ENCODE measurements around the gene AMN.

Gene AMN

DNA sequence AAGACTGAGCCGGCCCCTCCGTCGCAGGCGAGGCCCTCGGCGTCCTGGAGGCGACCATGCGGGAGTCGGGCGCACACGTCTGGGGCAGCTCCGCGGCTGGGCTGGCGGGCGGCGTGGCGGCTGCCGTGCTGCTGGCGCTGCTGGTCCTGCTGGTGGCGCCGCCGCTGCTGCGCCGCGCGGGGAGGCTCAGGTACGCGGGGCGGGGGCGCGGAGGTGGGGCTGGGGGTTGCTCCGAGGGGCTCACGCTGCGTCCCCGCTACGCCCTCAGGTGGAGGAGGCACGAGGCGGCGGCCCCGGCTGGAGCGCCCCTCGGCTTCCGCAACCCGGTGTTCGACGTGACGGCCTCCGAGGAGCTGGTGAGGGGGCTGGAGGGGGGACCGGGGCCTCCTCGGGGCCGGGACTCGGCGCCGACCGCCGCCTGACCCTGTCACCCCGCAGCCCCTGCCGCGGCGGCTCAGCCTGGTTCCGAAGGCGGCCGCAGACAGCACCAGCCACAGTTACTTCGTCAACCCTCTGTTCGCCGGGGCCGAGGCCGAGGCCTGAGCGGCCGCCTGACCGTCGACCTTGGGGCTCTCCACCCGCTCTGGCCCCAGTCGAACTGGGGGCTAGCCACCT lies 7.8 kb downstream of the AMN start:
- no peak for DNase-seq

DNA sequence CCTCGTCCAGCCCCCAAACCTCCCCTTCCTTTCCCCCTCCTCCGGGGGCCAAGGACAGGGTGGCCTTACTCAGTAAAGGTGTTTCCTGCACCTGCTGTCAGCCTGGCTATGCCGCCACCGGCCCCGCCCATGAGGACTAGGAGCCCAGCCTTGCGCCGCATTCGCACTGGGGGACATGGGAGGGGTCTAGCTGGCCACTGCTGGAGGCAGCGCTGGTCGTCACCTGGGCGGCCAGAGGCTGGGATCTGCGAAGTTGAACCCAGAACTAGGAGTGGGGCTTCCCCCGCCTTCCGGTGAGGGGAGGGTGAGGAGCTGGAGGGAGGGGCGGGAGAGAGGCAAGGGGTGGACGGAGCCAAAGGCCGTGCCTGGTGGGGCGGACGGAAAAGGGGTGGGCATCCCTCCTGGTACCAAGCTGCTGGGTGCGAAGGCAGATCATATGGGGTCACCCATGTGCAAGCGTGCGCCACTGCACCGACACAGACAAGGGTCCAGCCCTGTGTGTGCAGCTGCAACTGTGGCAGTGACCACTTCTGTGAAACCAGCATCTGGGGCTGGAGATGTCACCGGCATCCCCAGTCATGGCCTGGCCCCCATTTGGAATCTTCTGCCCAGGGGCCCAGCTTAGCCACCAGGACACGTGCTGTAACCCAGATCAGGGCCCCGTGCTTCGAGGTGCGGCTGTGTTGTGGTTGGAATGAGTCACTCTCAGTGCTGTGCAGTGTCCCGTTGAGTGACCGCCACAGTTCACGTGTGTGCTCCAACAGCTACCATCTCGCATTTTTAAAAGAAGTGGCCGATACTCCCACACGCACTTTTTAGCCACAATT lies 8.5 kb downstream of the AMN start:
- no peak for DNase-seq

DNA sequence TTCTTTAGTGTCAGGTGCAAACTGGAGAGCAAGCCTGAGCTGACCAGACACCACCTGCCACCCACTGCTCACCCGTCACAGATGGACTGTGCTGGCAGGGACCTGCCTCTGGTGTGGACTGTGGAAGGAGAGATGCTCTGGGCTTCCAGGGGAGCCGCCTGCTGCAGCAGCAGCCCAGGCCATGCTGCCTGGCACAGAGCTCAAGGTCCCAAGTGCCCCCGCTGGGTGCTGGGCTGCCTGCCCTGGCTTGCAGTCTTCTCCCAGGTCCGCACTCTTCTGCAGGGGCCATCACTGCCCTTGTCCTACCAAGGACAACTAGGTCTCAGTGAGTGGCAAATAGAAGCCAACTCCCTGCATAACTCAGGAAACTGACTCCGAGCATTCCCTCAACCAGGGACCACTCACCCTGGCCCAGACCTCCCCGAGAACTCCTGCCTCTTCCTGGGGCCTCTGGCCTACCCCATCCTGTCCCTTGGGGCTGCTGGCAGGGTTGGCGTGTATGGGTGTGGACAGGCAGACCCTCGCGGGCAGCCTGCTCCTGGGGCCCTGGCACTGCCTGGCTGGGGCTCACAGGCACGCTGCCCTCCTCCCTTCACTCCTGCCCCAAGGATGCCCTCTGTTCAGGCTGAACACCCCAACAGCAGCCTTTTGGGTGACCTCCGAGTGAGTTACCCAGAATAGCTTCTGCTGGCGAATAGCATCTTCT lies 9.3 kb downstream of the AMN start:
- no peak for DNase-seq

DNA sequence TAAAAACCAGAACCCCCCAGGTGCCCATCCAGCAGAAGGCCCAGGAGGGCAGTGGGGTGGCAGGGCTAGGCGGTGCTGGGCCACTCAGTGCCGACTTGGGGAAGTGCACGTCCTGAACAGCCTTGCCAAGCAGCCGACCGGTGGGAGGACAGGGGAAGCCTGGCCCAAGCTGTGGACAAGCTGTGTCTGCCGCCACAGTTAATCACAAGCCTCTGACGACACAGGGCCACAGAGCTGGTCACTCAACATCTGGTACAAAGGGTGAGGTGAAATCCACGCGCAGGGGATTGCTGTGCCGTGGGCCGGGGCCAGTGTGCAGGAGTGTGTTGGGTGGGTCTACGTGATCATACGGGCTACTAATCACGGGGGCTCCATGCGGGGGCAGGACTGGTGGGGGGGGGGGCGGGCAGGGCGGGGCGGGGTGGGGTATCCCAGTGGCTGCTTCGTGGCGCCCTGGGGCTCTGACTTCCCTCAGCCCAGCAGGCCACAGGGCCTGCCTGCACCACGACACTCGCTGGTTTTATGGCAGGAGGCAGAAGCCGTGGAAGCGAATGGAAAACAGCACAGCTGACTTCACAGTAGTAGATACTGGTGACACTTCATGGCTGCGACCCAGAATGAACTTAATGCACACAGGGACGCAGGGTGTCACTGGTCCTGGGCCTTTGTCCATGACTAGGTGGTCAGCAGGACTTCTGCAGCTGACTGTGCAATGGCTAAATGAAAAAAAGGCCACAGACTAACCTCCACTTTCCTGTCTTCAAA lies 10.2 kb downstream of the AMN start:
- DNase-seq = no peak

DNA sequence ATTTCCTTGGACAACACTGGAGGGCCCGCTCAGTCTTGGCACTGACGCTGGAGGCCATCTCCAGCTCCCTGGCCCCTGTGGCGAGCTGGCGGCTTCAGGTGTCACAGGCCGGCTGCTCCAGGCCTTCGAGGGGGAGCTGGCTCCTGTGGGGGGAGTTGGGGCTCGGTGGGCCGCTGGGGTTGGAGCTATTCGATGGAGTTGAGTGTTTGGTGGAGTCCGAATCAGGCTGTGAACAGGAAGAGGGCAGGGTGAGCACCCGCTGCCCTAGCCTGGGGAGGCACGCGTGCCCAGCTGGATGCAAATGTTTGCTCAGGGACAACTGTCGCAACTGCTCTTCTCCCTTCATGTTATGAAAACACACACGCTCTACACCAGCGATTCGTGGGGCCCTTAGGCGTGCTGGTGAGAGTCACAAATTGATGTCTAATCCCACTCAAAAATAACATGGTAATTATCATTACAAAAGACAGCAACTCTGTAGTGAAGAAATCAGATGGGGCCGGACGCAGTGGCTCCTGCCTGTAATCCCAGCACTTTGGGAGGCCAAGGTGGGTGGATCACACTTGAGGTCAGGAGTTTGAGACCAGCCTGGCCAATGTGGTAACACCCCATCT lies 11.3 kb downstream of the AMN start:
- DNase-seq = no peak

DNA sequence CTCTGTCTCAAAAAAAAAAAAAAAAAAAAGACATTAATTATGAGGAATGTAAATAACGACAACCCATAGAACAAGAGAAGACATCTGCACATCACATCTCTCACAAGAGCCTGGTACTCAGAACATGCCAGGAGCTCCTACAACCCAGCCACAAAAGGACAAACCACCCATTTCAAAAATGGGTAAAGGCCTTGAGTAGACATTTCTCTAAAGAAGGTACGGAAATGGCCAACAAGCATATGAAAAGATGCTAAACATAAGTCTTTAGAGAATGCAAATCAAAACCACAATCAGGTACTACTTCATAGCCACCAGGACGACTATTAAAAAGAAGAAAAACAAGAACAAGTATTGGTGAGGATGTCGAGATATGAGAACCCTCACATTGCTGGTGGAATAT lies 13.3 kb downstream of the AMN start:
- DNase-seq = no peak

DNA sequence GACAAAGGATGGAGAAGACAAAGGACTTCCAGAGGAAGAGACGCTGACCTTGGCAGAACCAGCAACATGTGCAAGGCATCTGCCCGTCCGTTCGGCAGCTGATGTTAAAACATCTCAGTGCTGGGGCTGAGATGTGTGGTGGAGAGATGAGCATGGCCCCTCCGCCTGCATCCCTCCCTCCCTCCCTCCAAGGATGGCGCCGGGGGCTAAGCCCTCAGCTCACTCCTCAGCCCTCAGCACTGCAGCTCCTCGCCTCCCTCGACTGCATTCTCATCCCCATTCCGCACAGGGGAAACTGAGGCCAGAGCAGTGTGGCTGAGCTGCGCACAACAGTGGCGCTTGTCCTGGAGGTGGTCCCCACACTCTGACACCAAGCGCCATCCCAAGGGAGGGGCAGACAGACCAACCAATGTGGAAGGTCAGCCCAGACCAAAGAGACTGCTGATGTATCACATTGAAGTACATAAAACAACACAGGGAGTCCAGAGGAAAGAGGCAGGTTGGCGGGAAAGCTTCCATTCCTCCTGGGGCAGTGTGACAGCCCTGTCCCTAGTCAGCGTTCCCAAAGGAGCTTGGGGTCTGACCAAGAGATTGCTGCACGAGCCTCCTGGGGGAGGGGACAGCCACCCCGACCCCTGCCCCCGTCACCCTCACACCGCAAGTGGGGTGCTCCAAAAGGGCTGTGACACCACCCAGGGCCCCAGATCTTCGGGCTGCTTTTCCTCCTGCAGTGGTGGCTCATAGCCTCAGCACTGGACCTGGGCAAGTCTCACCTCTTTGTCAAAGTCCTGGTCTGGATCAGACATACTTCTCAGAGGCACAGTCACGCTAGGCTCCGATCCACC lies 15.1 kb downstream of the AMN start:
- DNase-seq = no peak

DNA sequence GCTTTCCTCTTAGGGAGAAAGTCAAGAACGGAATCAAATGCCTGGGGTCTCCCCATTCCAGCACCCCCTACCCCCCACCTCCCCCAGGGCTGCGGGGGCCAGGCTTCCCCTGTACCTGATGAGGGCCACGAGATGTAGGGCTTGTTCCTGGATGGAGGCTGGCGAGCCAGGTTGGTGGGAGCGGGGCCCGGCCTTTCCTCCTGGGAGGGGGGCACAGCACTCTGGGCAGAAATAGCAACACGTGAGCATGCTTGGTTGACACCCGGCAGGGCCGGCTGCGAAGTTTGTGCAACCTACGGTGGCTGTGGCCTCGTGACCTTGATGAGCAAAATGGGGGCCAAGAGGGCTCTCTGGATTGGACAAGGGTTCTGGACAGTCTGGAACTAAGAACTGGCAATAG lies 15.7 kb downstream of the AMN start:
- no peak for DNase-seq

DNA sequence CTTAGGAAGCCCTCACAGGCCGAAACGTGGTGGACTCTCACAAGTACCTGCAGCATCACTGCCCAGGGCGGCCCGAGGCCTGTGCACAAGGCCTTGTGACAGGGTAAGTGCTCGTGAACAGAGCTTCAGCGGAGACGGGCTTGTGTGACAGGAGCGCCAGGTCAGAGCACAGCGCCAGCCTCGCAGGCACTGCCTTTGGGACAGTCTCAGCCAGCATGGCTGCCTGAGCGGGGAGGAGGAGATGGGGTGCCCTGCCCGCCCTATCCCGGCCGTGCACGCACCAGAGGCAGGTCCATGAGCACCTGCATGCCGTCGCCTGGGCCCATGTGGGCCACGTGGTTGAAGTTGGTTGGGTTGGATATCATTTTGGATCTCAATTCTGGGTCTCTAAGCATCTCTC lies 16.9 kb downstream of the AMN start:
- DNase-seq = no peak

DNA sequence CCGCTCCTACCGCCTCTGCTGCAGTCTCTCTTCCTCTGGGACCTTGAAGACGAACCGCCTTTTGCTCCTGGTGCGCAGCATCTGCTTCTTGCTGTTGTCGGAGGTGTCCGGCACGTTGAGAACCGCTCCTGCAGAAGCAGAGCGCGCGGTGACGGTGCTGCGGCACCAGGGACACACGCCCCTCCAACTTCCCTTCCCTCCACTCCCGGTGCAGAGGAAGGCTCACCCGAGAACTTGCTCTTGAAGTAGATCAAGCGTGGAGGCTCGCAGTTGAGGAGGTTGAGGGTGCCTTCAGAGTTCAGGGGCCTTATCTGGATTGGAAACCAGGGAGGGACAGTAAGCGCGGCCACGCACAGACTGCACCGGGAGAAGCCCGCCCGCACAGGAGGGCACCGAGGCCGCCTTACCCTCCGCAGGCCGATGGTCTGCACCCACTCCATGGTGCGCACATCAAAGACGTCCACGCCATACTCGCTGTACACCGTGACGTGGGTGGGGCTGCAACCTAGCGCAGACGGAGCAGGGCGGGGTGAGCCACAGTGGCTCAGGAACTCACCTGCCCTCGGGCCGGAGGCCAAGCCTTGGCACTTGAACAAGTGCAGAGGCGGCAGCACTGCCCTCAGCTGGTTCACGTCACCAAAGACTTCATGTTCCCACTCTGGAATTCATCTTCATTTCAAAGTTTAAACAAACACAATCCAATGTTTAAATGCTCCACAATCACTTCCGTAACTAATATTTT lies 17.5 kb downstream of the AMN start:
- DNase-seq = no peak

DNA sequence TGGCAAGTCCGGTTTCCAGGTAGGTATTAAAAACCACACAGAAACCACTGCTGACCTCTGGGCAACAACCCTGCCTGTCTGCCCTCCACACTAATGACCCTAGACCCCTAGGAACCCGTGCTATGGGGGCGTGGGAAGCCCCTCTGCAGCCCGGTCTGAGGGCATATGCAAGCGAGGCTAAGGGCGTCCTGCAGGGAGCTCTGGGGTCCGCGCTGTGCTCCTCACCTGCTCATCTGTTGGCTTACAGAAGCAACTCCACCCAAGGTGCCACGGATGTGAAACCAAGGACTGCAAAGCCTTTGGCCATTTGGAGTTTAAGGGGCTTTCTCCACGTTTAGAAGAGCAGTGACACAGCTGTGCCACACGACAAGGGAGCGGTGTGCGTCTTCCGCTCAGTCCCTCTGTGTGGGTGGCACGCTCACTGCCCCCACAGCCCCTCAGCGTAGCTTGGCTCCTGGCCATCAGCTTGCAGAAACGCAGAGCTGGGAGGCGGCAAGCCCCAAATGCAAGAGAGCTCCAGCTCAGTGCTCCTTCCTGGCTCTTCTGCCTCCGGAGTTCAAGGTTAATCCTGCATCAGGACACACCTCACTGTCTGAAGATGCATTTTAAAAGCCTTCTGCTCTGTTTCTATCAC lies 18.4 kb downstream of the AMN start:
- no peak for DNase-seq

DNA sequence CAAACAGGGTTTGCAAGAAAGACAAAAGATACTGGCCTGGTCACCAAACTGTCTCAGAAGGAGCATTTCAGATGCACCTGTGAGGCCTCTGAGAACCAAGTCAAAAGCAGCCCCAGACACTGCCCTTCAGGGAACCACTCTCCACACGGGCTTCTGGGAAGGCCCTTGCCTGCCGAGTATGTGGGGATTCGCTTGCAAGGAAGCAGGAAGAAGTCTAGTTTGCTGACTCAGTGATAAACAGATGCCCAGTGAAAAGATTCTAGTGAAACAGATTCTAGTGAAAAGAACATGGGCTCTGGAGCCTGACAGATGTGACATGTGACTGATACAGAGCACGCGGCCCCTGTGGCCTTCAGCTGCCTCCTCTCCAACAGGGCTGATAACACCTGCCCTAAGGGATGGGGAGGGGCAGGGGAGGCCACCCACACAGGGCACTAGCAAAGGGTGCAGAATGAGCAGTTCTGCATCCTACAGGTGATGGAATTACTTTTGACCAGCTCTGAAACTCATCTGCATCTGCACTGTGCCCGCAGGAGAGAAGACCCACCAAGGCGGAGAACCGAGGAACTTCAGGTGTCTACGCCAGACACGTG lies 19.1 kb downstream of the AMN start:
- DNase-seq = no peak

DNA sequence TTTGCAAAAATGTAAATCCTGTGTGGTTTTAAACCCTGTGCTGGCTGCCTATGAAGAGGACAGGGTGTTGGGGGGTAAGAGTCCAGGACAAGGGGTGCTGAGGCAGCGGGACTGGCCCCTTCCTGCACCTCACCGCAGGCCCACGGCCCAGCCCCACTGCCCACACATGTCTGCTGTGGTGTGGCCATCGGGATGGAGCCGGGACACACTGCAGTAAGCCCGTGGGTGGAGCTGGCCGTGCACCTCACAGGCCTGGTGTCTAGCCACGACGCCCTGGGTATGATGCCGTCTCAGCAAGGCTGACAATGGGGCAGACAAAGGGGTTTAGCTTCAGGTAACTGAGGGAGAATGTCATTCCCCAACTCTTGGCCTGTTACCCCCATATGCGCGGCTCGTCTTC lies 19.6 kb downstream of the AMN start:
- DNase-seq = no peak

DNA sequence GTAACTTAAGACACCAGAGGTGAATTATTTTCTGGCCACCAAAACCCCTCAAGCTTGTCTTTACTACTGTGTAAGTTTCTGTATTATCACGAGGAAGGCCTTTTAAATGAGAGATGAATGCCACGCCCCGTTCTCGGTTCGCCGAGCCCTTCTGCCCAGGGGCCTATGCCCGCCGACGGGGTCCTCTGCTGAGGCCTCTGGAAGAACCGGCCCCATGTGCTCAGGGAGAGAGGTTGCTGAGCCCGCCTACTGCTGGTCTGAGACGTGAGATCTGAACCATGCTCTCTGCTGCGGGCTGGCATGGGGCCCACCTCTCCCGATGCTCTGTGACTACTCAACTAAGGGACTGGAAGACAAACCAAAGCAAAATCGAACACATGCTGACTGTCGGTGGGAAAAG lies 21.0 kb downstream of the AMN start:
- no peak for DNase-seq

DNA sequence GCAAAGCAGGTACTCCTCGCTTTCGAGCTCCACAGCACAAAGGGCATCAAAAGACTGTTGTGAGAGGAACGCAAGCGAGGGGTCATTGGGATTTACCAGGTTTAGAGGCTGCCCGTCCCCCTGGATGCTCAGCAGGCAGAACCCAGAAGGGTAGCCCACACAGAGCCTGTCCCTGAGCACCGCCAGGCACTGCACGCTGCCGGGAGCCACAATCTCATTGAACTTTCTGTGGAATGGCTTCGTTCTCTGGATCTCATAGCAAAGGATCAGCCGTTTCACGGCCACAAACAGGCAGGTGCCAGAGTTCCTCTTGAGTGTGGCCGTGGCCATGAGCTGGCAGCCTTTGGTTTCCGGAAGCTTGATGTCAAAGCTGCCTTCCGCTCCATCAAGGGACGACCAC lies 21.5 kb downstream of the AMN start:
- DNase-seq = no peak

DNA sequence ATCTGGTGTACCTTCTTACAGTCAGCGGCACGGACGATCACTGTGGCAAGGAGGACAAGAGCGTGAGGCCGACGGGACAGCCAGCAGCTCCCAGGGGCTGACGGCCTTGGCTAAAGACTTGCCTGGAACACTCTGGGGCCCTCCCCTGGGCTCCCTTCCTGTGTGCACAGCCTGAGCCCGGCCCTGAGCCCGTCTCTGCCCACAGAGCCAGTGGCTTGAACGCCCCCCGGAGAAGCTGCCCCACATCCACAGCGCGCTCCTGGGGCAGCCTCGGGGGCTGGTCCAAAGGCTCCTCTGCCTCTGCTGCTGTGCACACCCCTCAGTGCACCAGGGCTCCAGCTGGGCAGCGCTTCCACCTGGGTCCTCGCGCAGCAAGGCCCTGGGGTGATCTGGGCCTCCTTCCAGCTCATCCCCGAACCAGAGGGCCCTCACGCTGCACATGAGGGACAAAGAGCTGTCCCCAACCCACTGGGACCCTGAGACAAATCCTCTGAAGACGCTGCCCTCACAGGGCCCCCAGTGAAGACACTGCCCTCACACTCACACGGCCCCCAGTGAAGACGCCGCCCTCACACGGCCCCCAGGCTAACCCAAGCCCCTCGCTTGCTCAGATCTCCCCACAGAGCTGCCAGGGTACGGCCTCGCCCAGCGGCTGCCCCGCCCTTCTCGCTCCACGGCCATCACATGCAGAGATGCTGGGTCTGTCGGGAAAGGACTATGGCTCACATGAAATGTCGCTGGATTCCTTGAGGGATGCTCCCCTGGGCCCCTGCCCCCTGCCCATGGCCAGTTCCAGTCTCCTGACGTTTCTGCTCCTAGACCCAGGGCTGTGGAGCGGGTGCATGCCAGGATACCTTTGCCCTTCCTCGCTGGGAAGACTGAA lies 22.2 kb downstream of the AMN start:
- DNase-seq = no peak

DNA sequence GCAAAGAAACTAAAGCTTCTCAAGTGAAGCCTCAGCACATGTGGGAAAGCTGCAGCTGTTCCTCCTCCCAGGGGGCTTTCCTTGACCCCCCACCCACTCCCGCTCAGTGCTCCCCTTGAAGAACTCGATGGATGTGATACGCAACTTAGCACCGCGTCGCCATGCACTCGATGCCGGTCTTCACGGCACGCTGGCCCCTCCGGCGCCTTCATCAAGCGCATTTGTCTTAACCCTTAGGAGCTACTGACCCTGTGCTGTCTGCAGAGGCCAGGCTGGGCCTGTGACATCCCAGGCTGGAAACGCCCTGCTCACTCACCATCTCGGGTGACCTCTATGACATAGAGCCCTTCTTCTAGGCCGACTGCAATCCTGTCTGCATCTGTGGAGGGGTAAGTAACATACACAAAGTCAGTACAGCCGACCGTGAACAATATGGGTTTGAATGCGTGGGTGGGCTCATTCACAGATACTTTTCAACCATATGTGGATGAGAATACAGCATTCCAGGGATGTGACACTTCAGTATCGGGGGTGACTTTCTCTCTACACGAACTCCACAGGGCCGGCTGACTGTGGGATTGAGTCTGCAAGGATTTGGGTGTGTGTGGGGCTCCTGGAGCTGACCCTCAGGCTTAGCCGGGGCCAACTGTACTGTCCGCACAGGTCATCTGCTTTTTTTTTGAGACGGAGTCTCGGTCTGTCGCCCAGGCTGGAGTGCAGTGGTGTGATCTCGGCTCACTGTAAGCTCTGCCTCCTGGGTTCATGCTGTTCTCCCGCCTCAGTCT lies 23.1 kb downstream of the AMN start:
- DNase-seq = no peak

DNA sequence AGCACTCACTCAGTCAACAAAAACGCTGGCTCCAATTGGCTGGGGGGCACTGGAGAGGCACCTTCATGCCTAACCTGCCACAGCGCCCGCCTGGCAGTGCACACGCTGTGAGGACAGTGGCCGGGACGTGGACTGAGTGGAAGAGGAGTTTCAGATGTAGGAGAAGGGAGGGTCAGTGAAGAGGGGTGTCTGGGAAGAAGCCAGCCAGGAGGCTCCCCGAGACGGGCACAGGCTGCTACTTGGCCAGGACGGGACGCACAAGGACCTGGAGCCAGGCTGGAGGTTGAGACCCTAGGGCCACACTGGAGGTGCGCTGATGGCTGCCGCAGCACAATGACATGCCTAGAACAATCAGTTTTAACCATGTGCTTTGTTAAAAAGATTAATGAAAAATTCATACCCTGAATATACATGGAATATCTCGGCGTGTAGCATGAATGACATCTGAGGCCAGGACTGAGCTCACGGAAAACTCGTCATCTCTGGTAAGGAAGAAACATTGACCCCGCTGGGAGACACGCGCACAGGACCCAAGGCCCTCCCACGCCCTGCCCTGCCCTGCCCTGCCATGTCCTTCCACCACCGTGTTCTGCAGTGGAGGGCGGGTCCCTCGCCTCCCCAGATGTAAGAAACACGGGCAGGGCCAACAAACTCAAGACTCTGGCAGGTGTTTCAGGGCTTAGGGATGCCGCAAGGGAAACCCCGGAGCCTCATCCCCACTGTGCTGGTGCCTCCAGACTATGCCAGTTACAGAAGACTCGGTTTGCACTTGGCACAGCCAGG lies 25.0 kb downstream of the AMN start:
- DNase-seq = no peak

All from stimulated activated CD4-positive, alpha-beta T cell treated with anti-CD3 and anti-CD28 coated beads, Interleukin-2, amount 100 ng/mL, for 24 hours (primary cell).